WI38 (cell line): ENCODE results near the gene RAPGEF5.

Source experiments
- H3K4me3 ChIP-seq: 2 replicates; pipeline ENCODE4 v1.5.1; 2011; ENCODE audit warnings: low read depth, mild to moderate bottlenecking, control low read depth, low read length
- TF ChIP-seq, protein P1 (sequence below): IDR thresholded peaks from 2 replicates; pipeline ENCODE4 v1.5.1; 2012; ENCODE audit warnings: low read depth, mild to moderate bottlenecking, control low read depth, low read length

The RAPGEF5 gene

DNA sequence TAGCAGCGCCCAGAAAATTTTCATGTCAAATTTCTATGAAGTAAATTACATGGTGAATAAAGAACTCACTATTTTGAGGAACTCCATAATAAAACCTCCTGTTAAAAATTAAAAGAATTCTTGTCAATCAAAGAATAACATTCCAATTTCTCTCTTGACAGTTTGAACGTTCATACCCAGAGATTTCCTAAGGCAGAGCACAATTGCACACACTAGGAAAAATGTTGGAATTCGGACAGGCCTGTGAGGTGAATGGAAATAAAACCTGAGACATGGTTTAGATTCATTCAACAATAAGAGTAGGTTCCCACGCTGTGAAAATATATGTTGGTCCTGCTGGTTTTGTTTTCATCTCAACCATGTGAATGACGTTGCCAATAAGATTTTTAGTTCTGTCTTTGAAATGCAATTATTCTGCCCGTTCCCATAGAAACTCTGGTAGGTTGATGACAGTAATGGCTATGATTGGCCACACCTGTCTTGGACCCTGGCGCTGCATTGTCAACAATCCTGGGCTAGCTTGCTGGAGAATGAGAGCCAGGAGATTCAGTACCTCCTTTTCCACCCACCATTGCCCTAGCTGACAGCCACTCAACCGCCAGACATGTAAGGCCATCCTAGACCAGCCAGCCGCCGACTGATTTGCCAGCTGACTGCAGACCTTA is 43.3 kb upstream of the RAPGEF5 start:
- H3K4me3 ChIP-seq: no peak overlapping the region

DNA sequence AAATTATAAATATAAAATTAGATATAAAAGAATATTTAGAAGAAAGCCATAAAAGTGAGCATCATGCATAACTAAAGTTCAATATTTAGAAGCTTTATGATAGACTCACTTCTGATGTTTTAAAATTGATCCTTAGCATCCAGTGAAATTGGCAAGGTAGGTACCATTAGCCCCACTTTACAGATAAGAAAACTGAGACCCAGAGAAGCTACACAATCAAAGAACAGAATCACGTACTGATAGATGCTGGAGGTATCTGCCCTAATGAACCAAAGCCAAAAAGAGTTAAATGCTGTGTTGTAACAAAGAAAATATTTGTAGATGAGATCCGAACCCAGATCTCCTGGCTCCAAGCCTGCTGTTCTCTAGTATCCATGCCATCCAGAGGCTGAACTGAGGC is 42.6 kb upstream of the RAPGEF5 start:
- H3K4me3 ChIP-seq: no peak overlapping the region
- TF ChIP-seq, protein P1, sequence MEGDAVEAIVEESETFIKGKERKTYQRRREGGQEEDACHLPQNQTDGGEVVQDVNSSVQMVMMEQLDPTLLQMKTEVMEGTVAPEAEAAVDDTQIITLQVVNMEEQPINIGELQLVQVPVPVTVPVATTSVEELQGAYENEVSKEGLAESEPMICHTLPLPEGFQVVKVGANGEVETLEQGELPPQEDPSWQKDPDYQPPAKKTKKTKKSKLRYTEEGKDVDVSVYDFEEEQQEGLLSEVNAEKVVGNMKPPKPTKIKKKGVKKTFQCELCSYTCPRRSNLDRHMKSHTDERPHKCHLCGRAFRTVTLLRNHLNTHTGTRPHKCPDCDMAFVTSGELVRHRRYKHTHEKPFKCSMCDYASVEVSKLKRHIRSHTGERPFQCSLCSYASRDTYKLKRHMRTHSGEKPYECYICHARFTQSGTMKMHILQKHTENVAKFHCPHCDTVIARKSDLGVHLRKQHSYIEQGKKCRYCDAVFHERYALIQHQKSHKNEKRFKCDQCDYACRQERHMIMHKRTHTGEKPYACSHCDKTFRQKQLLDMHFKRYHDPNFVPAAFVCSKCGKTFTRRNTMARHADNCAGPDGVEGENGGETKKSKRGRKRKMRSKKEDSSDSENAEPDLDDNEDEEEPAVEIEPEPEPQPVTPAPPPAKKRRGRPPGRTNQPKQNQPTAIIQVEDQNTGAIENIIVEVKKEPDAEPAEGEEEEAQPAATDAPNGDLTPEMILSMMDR: no peak

More for the DNA sequence above, 43.3 kb upstream of the RAPGEF5 start:
- TF ChIP-seq, protein P1: no peak

DNA sequence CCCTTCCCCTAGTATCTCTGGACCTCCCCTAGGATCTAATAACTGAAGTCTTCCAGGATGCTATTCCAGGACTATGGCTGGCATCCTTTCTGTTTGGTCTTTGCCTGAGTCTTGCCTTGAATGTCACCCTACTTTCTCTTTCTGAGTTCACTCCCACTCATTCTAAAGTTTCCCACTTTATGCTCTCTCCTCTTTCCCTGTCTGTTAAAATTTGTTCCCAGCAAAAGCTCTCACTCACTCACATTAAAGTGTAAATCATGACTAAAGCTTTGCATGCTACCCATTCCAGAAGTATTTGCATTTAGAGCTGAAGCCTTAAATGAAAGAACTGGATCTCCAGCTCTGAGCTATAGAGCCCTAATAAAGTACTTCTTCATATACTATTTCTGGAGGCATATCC is 42.1 kb upstream of the RAPGEF5 start:
- no peak overlapping the region for H3K4me3 ChIP-seq
- TF ChIP-seq, protein P1: no peak

DNA sequence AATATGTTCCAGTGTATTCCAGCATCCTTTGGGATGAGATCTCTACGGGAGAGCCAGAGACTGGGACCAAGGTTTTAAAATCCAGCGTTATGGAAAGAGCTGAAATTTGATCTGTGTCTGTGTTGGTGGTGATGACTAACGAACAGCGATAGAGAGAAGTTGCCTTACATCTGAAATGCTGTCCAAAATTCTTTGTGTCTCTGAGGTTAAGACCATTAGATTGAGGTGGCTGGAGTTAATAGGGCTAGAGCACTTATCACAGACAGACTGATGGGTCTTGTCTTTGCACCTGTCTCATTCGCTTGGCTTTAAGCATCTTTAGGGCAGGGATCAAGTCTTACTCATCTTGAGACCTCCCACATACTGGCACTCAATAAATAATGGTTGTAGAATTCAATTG is 41.0 kb upstream of the RAPGEF5 start:
- TF ChIP-seq, protein P1: no peak
- H3K4me3 ChIP-seq: no peak overlapping the region

DNA sequence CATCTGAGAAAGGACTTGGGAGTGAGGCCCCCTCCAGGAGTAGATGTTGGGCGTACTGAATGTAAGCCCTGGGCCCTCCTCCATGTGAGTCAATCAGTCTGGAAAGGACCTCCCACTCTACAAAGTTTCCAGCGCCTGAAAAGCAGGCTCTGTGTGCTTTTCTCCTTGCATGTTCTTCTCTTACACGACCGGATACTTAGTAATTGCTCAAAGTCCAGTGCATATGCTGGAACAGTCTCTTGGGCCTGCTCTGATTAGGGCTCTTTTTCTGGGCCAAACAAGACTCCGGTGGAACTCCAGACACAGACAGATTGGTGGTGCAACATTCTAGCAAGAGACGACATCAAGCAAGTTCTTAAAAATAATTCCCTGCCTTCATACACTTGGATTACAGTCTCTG is 38.3 kb upstream of the RAPGEF5 start:
- TF ChIP-seq, protein P1: no peak
- H3K4me3 ChIP-seq: no peak overlapping the region

DNA sequence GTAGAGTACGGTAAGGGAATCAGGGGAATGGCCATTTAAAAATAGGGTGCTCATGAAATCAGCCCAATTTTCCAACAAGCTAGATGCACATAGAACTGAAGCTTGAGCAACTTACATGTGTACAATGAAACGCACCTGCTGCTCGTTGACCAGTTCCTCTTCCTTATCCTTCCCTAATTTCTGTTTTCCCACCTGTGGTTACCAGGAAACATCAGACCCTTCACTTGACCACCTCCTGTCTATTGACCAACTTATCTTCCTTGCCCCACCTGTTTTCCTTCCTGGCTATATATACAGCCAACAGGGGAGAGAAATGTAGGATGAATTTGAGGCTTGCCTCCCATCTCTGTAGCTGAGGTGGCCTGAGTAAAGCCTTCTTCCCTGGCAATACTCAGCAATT is 37.8 kb upstream of the RAPGEF5 start:
- no peak overlapping the region for H3K4me3 ChIP-seq
- TF ChIP-seq, protein P1: no peak

DNA sequence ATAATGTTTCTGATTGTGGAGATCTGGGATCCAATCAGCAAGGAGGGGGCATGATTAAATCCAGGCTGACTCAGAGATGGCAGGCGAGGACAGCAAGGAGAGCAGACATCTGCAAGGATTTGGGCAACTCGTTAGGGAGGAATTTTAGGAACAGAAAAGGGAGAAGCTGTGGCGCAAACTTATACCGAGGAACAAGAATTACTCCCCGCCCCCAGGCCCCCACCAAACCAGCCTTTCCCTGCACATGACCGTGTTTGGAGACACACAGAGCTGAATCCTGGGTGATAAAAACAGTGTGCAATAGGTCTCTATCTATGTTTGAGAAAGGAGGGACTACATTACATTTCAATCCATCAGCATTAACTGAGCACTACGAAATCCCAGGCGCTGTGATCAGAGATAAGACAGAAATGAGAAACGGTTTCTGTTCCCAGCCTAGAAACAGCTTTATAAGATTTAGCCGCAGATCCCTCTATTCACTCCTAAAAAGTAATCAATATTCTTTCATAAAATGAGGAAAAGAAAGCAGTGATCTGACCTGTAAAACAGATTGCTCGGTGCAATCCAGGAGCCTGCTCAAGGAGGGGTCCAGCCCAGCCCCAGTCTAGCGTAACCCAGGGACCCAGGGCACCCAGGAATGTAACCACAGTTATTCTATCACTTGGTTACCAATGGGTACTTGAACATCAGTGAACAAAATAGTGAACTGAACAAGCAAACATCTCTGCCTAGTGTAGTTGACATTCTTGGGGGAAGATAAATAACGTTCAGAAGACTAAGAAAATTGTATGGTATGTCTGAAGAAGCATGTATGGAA is 37.2 kb upstream of the RAPGEF5 start:
- TF ChIP-seq, protein P1: no peak
- no peak overlapping the region for H3K4me3 ChIP-seq
